ENCODE data around the gene NUP188. TPM values are rescaled to one million over a fixed set of nuclear protein-coding genes. Genes with fewer than 3 reads are reported as not detected.

Gene NUP188
- total and polyA plus RNA-seq, 2 of the 13 experiments (the other 11 are each of a cell fraction or from before 2014, with no cell fraction given): 28.0 to 38.5 TPM

GRCh38 chr9:128918921-128919320 is 28.6 kb upstream of the NUP188 start (continued):
- TF ChIP-seq ZFP91 (CRISPR knock-in tag; IDR thresholded peaks at IDR 0.05; ENCODE audit: borderline replicate concordance) (0 out of 2 replicates have a peak, but pooled peaks have one; percentile 33), NBN (conservative IDR thresholded peaks at IDR 0.05) (no peak), ZFX (CRISPR knock-in tag; IDR thresholded peaks at IDR 0.05; ENCODE audit: low read depth) (no peak), MZF1 (CRISPR knock-in tag; IDR thresholded peaks at IDR 0.05; ENCODE audit: borderline replicate concordance) (no peak), GPBP1L1 (CRISPR knock-in tag; IDR thresholded peaks at IDR 0.05) (no peak), YEATS4 (CRISPR knock-in tag; IDR thresholded peaks at IDR 0.05; ENCODE audit: borderline replicate concordance) (no peak), PATZ1 (CRISPR knock-in tag; IDR thresholded peaks at IDR 0.05) (no peak), NPAS2 (CRISPR knock-in tag; IDR thresholded peaks at IDR 0.05; ENCODE audit: borderline replicate concordance) (no peak), HHEX (CRISPR knock-in tag; IDR thresholded peaks at IDR 0.05) (no peak), DPF2 (CRISPR knock-in tag; IDR thresholded peaks at IDR 0.05; ENCODE audit: borderline replicate concordance, low read depth) (no peak), HES4 (CRISPR knock-in tag; IDR thresholded peaks at IDR 0.05; ENCODE audit: borderline replicate concordance) (no peak), ELF3 (CRISPR knock-in tag; IDR thresholded peaks at IDR 0.05) (no peak), RNF2 (conservative IDR thresholded peaks at IDR 0.05; ENCODE audit: low read depth) (no peak), KDM3A (CRISPR knock-in tag; IDR thresholded peaks at IDR 0.05; ENCODE audit: low read depth) (0 out of 2 replicates have a peak, but pooled peaks have one; percentile 21), FOSL2 (CRISPR knock-in tag; IDR thresholded peaks at IDR 0.05) (no peak), ZBTB8A (CRISPR knock-in tag; IDR thresholded peaks at IDR 0.05; ENCODE audit: borderline replicate concordance, low read depth) (no peak), ZNF468 (CRISPR knock-in tag; IDR thresholded peaks at IDR 0.05) (no peak), ZNF280D (CRISPR knock-in tag; IDR thresholded peaks at IDR 0.05) (no peak), THRA (CRISPR knock-in tag; IDR thresholded peaks at IDR 0.05; ENCODE audit: borderline replicate concordance) (no peak), NR2F6 (IDR thresholded peaks at IDR 0.05) (no peak), NR2F6 (CRISPR knock-in tag; IDR thresholded peaks at IDR 0.05) (no peak)

Measured in HepG2 (cell line).